GM04503 (cell line): Measurements from ENCODE around the gene ITPK1.

Source experiments
- DNase-seq: peaks from one replicate; pipeline ENCODE4 v3.0.0-alpha.2; 2012; ENCODE audit warnings: low read depth

ITPK1 gene

GRCh38 chr14:92888896-92889295 is 226.8 kb downstream of the ITPK1 start:
- DNase-seq, result no peak

GRCh38 chr14:92887157-92887556 is 228.6 kb downstream of the ITPK1 start:
- DNase-seq, result no peak
